Endothelial cell of umbilical vein (primary cell): ENCODE data around the gene SLFN11. TPM values are rescaled to one million over a fixed set of nuclear protein-coding genes. Genes with fewer than 3 reads are reported as not detected.

Source experiments
- BruUV-seq: library from RNA; stranded (reverse); fragments of 400-500 nt; replicated peaks from 2 replicates; lab custom pipeline; 2021; lab: Mats Ljungman, UMichigan
- CTCF ChIA-PET: fragments of 300-600, 350-600 bp; sonication (Branson Sonifier 250); formaldehyde crosslinking; loops from one replicate; lab custom pipeline; 2021; ENCODE audit warnings: antibody characterized with exemption, inconsistent platforms; lab: Charles Lee
- POLR2A ChIA-PET: fragments of 300-600, 350-600 bp; sonication (Branson Sonifier 250); formaldehyde crosslinking; loops from one replicate; lab custom pipeline; 2021; ENCODE audit warnings: antibody characterized with exemption, inconsistent platforms; lab: Charles Lee
- DNase-seq: peaks from one replicate; pipeline ENCODE4 v3.0.0-alpha.2; 2011; ENCODE audit warnings: low read depth, low spot score
- FAIRE-seq: peaks from 2 replicates; lab custom pipeline; 2011; peaks lifted over from hg19 to GRCh38; lab: Jason Lieb, UNC
- H2AFZ ChIP-seq: 2 replicates; pipeline ENCODE4 v1.6.0; 2012; ENCODE audit warnings: low read depth, low read length, control low read depth, inconsistent platforms
- H3K27ac ChIP-seq: 2 replicates; pipeline ENCODE4 v1.5.1; 2011; ENCODE audit warnings: low read depth, mild to moderate bottlenecking, control low read depth, low read length, moderate library complexity; ENCODE audit not compliant: insufficient read depth
- H3K27me3 ChIP-seq, 2 experiments: 2 replicates each; pipeline versions ENCODE4 v1.6.0 to v1.6.1; 2011; ENCODE audit warnings: low read length in 2 of 2, mixed read lengths in 1 of 2; ENCODE audit not compliant: control insufficient read depth in 2 of 2, insufficient read depth in 2 of 2
- H3K36me3 ChIP-seq, 2 experiments: 2 replicates in 1 of 2; 3 replicates in 1 of 2; pipeline ENCODE4 v1.5.1; 2011; ENCODE audit warnings: low read length in 2 of 2, mild to moderate bottlenecking in 1 of 2, moderate library complexity in 1 of 2; ENCODE audit not compliant: control insufficient read depth in 2 of 2, insufficient read depth in 2 of 2; ENCODE audit errors: extremely low read depth in 1 of 2
- H3K4me1 ChIP-seq: 3 replicates; pipeline ENCODE4 v1.5.1; 2011; ENCODE audit warnings: mild to moderate bottlenecking, low read length; ENCODE audit not compliant: control insufficient read depth, insufficient read depth; ENCODE audit errors: extremely low read depth
- H3K4me2 ChIP-seq: 2 replicates; pipeline ENCODE4 v1.6.1; 2011; ENCODE audit warnings: low read length, control low read depth, mixed read lengths; ENCODE audit not compliant: insufficient read depth
- H3K4me3 ChIP-seq, 3 experiments: fragments of 200-600 bp in 1 of 3; sonication (generic), shearing (Covaris generic) in 1 of 3; replicated peaks in 1 of 3; 2 replicates each; pipeline ENCODE4 v1.5.1; 2011 to 2016; ENCODE audit warnings: control low read depth in 3 of 3, low read length in 3 of 3, mild to moderate bottlenecking in 2 of 3, inconsistent platforms in 1 of 3, low read depth in 1 of 3, moderate library complexity in 1 of 3; ENCODE audit not compliant: insufficient read depth in 1 of 3
- H3K79me2 ChIP-seq: 2 replicates; pipeline ENCODE4 v1.6.0; 2012; ENCODE audit warnings: low read length, inconsistent platforms; ENCODE audit not compliant: control insufficient read depth, insufficient read depth
- H3K9ac ChIP-seq: replicated peaks from 2 replicates; pipeline ENCODE3; 2011; ENCODE audit warnings: low read length, control low read depth; ENCODE audit not compliant: insufficient read depth; ENCODE audit errors: extremely low read depth
- H3K9me1 ChIP-seq: replicated peaks from 3 replicates; pipeline ENCODE4 v1.6.0; 2011; ENCODE audit warnings: mild to moderate bottlenecking, low read length; ENCODE audit not compliant: control insufficient read depth, insufficient read depth; ENCODE audit errors: extremely low read depth
- H3K9me3 ChIP-seq: replicated peaks from 2 replicates; pipeline ENCODE4 v1.5.1; 2012; ENCODE audit warnings: low read length, inconsistent platforms; ENCODE audit not compliant: control insufficient read depth, insufficient read depth
- H4K20me1 ChIP-seq: replicated peaks from 2 replicates; pipeline ENCODE3; 2011; ENCODE audit warnings: mild to moderate bottlenecking, low read length; ENCODE audit not compliant: control insufficient read depth, insufficient read depth; ENCODE audit errors: extremely low read depth
- CTCF ChIP-seq, 2 donors: IDR thresholded peaks; 1 replicate in 1 of 2; 2 replicates in 1 of 2; pipeline ENCODE4 v1.5.1; 2011; ENCODE audit warnings: low read length in 2 of 2, mild to moderate bottlenecking in 2 of 2, moderate library complexity in 2 of 2, control low read depth in 1 of 2, inconsistent platforms in 1 of 2, low read depth in 1 of 2; ENCODE audit not compliant: insufficient read depth in 1 of 2; ENCODE audit errors: extremely low read depth in 1 of 2
- EZH2 ChIP-seq: IDR thresholded peaks from 2 replicates; pipeline ENCODE4 v1.6.1; 2012; ENCODE audit warnings: borderline replicate concordance, low read depth, mild to moderate bottlenecking, moderate library complexity, low read length, inconsistent platforms; ENCODE audit not compliant: severe bottlenecking
- FOS ChIP-seq: IDR thresholded peaks from 2 replicates; pipeline ENCODE4 v1.6.1; 2011; ENCODE audit warnings: mild to moderate bottlenecking, low read length, moderate library complexity, borderline replicate concordance; ENCODE audit not compliant: insufficient read depth
- GATA2 ChIP-seq: IDR thresholded peaks from 2 replicates; pipeline ENCODE4 v1.7.0; 2011; ENCODE audit warnings: low read depth, mild to moderate bottlenecking, moderate library complexity, mixed read lengths, low read length; ENCODE audit not compliant: insufficient read length, insufficient read depth
- JUN ChIP-seq: IDR thresholded peaks from 2 replicates; pipeline ENCODE4 v1.6.1; 2011; ENCODE audit warnings: borderline replicate concordance, low read depth; ENCODE audit not compliant: insufficient read length, insufficient read depth
- MYC ChIP-seq: IDR thresholded peaks from one replicate; pipeline ENCODE4 v1.6.1; 2011; ENCODE audit warnings: mild to moderate bottlenecking, low read depth, low read length
- POLR2A ChIP-seq: IDR thresholded peaks from 2 replicates; pipeline ENCODE4 v1.6.1; 2012; ENCODE audit warnings: low read depth, mild to moderate bottlenecking, control low read depth, low read length
- POLR2AphosphoS5 ChIP-seq: IDR thresholded peaks from 2 replicates; pipeline ENCODE4 v1.6.1; 2012; ENCODE audit warnings: low read depth, mild to moderate bottlenecking, control low read depth, low read length, moderate library complexity; ENCODE audit not compliant: insufficient read depth
- dilution Hi-C: fragments of 300-500 bp; cut with MboI; formaldehyde crosslinking; loops from one replicate; pipeline ENCODE4 v1.15.0; 2019; ENCODE audit warnings: low sequenced_read_pairs; ENCODE audit not compliant: extremely low pct_ligation_motif_present
- intact Hi-C: fragments of 100-400 bp; cut with micrococcal nuclease; formaldehyde crosslinking; loops from one replicate; pipeline ENCODE4 v1.10.0; 2022
- polyA plus RNA-seq, 4 experiments: library from polyadenylated mRNA; depleted of rRNA in 3 of 4; stranded (reverse) in 3 of 4; unstranded in 1 of 4; fragments of >200 nt; gene quantifications; 2 replicates each; pipeline versions ENCODE4 v1.2.1 to v1.2.3, GENCODE V29; 2011 to 2012; ENCODE audit warnings: missing spikeins in 1 of 4
- total RNA-seq: library from RNA; stranded (reverse); gene quantifications from 2 replicates; pipeline ENCODE4 v1.2.3, GENCODE V29; 2021
- TF ChIP-seq, protein P1 (sequence below): IDR thresholded peaks from 2 replicates; pipeline ENCODE4 v1.6.1; 2011; ENCODE audit not compliant: insufficient read depth, insufficient read length

SLFN11 gene
- total and polyA plus RNA-seq, 2 donors (not counting 3 experiments of a cell fraction or from before 2014, with no cell fraction given), result 37.0 to 110 TPM

DNA sequence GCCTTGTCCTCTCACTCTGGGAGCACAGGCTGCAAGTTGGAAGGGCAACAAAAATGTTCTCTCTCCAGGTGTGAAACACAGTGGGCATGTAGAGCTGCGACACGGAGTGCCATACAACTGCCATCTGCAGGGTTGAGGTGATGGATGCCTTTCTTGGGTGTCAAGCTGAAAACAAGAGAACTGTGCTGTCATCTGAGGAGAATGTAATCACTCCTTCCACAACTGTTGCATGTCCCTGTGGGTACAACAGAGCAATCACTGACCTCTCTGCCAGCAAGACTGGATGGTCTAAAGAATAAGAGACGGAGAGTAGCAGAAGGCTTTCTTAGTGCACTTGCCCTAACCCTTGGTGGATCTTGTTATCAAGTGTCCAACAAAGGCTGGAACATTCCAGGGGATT, 29.2 kb downstream of the SLFN11 start:
- no peak for DNase-seq
- no peaks in the 10 kb centered on the region for H3K36me3 ChIP-seq
- H4K20me1 ChIP-seq, result no peaks in the 10 kb centered on the region
- BruUV-seq, result no TSS peak
- no peaks in the 10 kb centered on the region for H3K79me2 ChIP-seq
- FAIRE-seq, result no peak
- intact Hi-C loops (no loop called here), dilution Hi-C loops (no loop called here)
- H3K9me3 ChIP-seq, result no peaks in the 10 kb centered on the region
- H3K9ac ChIP-seq, result no peak overlapping the region
- peaks cover 3 to 14% of the 10 kb centered on the region in 2 experiments for H3K27me3 ChIP-seq
- ChIA-PET CTCF (no interaction called here), POLR2A (no interaction called here)
- H3K9me1 ChIP-seq, result no peaks in the 10 kb centered on the region
- H2AFZ ChIP-seq, result no peak overlapping the region
- no peak for TF ChIP-seq EZH2
- no peak for TF ChIP-seq JUN
- TF ChIP-seq MYC, result no peak
- no peak for TF ChIP-seq GATA2
- TF ChIP-seq FOS, result no peak
- no peak for TF ChIP-seq POLR2A
- TF ChIP-seq CTCF (IDR thresholded peaks at IDR 0.05; ENCODE audit: extremely low read depth in 1 of 2, insufficient read depth in 1 of 2, low read depth in 1 of 2, low read length in 2 of 2), result no peak
- H3K27ac ChIP-seq, result no peak overlapping the region
- H3K4me1 ChIP-seq, result peaks cover 10% of the 10 kb centered on the region
- no peak overlapping the region for H3K4me2 ChIP-seq
- H3K4me3 ChIP-seq, result no peak overlapping the region

DNA sequence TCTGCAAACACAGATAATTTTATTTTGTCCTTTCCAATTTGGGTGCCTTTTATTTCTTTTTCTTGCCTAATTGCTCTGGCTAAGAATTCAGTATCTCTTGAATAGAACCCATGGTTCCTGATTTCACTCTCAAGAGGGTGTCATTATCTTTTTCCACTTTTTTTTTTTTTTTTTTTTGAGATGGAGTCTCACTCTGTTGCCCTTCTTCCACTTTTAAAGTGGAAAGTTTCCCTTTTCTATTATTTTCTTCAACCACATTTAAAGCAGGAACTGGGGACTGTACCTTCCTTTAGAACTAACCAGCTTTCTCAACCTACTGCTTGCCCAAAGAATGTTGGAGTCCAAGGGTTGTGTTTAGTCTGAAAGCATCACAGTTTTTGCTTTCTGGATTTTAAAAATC, 31.1 kb downstream of the SLFN11 start:
- DNase-seq (no peak), FAIRE-seq (no peak)
- peaks cover 10 to 19% of the 10 kb centered on the region in 2 experiments for H3K27me3 ChIP-seq
- no TSS peak for BruUV-seq
- dilution Hi-C loops, result no loop called here
- no peaks in the 10 kb centered on the region for H4K20me1 ChIP-seq
- H3K4me2 ChIP-seq, result no peak overlapping the region
- ChIA-PET POLR2A (no interaction called here), CTCF (no interaction called here)
- H3K79me2 ChIP-seq, result no peaks in the 10 kb centered on the region
- intact Hi-C loops, result no loop called here
- H3K9me1 ChIP-seq, result no peaks in the 10 kb centered on the region
- H3K4me1 ChIP-seq, result peaks cover 10% of the 10 kb centered on the region
- no peaks in the 10 kb centered on the region for H3K36me3 ChIP-seq
- H3K4me3 ChIP-seq, result no peak overlapping the region
- H3K9ac ChIP-seq, result no peak overlapping the region
- no peak overlapping the region for H3K27ac ChIP-seq
- no peak overlapping the region for H2AFZ ChIP-seq
- no peaks in the 10 kb centered on the region for H3K9me3 ChIP-seq
- TF ChIP-seq FOS (no peak), POLR2AphosphoS5 (no peak), JUN (no peak), CTCF (IDR thresholded peaks at IDR 0.05; ENCODE audit: extremely low read depth in 1 of 2, insufficient read depth in 1 of 2, low read depth in 1 of 2, low read length in 2 of 2) (no peak), POLR2A (no peak), EZH2 (no peak), MYC (no peak), GATA2 (no peak)
- TF ChIP-seq, protein P1, sequence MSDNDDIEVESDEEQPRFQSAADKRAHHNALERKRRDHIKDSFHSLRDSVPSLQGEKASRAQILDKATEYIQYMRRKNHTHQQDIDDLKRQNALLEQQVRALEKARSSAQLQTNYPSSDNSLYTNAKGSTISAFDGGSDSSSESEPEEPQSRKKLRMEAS, result no peak
